Measurements from ENCODE around the gene TTLL10. TPM values are rescaled to one million over a fixed set of nuclear protein-coding genes. Genes with fewer than 3 reads are reported as not detected.

The TTLL10 gene
- total and polyA plus RNA-seq, 2 experiments from 2014 or later: 0.45 TPM; not detected in 1

DNA sequence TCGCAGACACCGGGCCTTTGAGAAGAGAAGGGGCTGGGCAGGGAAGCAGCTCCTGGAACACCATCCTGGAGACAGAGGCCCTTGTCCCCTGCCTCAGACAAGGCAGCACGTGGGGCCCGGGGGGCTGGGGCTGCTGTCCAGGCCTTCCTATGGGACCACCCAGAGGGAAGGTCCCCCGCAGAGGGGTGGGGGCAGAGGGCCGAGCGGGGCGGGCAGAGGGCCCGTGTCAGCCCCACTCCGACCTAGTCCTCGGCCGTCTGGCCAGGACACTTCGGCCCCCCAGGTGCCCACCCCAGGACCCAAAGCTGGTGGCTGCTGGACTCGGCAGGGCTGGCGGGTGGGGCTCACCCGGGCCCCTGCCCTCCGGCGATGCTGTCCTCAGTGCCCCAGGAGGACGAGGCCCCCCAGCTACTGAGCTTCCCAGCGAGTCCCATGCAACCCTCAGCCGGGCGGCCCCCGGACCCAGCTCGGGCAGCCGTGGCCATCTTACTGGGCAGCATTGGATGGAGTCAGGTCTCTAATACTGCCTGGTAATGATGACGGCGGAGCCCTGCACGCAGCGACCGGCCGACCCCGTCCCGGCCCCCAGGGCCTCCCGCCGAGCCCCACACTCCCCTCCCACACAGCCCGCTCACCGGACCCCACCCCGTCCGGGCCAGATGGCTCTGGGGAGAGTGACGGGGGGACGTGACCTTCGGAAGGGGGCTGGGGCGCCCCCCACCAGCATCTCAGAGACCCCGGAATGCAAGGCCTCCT, 6.9 kb upstream of the TTLL10 start:
- no peak overlapping the region for H3K27ac ChIP-seq (ENCODE audit: low read depth)
- no peak for ATAC-seq
- H3K4me1 Mint-ChIP-seq: peaks cover 20% of the 10 kb centered on the region

More for the DNA sequence above, 6.9 kb upstream of the TTLL10 start:
- H3K9me2 ChIP-seq (ENCODE audit: insufficient read depth): no peaks in the 10 kb centered on the region
- peaks cover 2% of the 10 kb centered on the region; the same call in 1 of the 3 replicates for H3K36me3 Mint-ChIP-seq (ENCODE audit: low read depth)
- no peaks in the 10 kb centered on the region for H3K27me3 ChIP-seq (ENCODE audit: insufficient read depth)
- TF ChIP-seq, protein P1, sequence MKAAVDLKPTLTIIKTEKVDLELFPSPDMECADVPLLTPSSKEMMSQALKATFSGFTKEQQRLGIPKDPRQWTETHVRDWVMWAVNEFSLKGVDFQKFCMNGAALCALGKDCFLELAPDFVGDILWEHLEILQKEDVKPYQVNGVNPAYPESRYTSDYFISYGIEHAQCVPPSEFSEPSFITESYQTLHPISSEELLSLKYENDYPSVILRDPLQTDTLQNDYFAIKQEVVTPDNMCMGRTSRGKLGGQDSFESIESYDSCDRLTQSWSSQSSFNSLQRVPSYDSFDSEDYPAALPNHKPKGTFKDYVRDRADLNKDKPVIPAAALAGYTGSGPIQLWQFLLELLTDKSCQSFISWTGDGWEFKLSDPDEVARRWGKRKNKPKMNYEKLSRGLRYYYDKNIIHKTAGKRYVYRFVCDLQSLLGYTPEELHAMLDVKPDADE (IDR thresholded peaks at IDR 0.05): no peak
- no peak for TF ChIP-seq STAT1 (IDR thresholded peaks at IDR 0.05; ENCODE audit: unreplicated experiment)
- no peak for TF ChIP-seq EZH2 (IDR thresholded peaks at IDR 0.05; ENCODE audit: low read depth, unreplicated experiment)
- no peak for TF ChIP-seq ZNF114 (CRISPR knock-in tag; IDR thresholded peaks at IDR 0.05)
- no peak for TF ChIP-seq POLR2AphosphoS5 (IDR thresholded peaks at IDR 0.05; ENCODE audit: low read depth)
- TF ChIP-seq, protein P2, sequence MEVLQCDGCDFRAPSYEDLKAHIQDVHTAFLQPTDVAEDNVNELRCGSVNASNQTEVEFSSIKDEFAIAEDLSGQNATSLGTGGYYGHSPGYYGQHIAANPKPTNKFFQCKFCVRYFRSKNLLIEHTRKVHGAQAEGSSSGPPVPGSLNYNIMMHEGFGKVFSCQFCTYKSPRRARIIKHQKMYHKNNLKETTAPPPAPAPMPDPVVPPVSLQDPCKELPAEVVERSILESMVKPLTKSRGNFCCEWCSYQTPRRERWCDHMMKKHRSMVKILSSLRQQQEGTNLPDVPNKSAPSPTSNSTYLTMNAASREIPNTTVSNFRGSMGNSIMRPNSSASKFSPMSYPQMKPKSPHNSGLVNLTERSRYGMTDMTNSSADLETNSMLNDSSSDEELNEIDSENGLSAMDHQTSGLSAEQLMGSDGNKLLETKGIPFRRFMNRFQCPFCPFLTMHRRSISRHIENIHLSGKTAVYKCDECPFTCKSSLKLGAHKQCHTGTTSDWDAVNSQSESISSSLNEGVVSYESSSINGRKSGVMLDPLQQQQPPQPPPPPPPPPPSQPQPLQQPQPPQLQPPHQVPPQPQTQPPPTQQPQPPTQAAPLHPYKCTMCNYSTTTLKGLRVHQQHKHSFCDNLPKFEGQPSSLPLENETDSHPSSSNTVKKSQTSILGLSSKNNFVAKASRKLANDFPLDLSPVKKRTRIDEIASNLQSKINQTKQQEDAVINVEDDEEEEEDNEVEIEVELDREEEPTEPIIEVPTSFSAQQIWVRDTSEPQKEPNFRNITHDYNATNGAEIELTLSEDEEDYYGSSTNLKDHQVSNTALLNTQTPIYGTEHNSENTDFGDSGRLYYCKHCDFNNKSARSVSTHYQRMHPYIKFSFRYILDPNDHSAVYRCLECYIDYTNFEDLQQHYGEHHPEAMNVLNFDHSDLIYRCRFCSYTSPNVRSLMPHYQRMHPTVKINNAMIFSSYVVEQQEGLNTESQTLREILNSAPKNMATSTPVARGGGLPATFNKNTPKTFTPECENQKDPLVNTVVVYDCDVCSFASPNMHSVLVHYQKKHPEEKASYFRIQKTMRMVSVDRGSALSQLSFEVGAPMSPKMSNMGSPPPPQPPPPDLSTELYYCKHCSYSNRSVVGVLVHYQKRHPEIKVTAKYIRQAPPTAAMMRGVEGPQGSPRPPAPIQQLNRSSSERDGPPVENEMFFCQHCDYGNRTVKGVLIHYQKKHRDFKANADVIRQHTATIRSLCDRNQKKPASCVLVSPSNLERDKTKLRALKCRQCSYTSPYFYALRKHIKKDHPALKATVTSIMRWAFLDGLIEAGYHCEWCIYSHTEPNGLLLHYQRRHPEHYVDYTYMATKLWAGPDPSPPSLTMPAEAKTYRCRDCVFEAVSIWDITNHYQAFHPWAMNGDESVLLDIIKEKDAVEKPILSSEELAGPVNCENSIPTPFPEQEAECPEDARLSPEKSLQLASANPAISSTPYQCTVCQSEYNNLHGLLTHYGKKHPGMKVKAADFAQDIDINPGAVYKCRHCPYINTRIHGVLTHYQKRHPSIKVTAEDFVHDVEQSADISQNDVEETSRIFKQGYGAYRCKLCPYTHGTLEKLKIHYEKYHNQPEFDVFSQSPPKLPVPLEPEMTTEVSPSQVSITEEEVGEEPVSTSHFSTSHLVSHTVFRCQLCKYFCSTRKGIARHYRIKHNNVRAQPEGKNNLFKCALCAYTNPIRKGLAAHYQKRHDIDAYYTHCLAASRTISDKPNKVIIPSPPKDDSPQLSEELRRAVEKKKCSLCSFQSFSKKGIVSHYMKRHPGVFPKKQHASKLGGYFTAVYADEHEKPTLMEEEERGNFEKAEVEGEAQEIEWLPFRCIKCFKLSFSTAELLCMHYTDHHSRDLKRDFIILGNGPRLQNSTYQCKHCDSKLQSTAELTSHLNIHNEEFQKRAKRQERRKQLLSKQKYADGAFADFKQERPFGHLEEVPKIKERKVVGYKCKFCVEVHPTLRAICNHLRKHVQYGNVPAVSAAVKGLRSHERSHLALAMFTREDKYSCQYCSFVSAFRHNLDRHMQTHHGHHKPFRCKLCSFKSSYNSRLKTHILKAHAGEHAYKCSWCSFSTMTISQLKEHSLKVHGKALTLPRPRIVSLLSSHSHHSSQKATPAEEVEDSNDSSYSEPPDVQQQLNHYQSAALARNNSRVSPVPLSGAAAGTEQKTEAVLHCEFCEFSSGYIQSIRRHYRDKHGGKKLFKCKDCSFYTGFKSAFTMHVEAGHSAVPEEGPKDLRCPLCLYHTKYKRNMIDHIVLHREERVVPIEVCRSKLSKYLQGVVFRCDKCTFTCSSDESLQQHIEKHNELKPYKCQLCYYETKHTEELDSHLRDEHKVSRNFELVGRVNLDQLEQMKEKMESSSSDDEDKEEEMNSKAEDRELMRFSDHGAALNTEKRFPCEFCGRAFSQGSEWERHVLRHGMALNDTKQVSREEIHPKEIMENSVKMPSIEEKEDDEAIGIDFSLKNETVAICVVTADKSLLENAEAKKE (CRISPR knock-in tag; IDR thresholded peaks at IDR 0.05): no peak
- TF ChIP-seq EZH2phosphoT487 (IDR thresholded peaks at IDR 0.05; ENCODE audit: unreplicated experiment): no peak
- TF ChIP-seq NANOG (IDR thresholded peaks at IDR 0.05; ENCODE audit: borderline replicate concordance): no peak
- TF ChIP-seq ZNF331 (CRISPR knock-in tag; IDR thresholded peaks at IDR 0.05; ENCODE audit: low read depth): no peak
- TF ChIP-seq JUNB (IDR thresholded peaks at IDR 0.05; ENCODE audit: unreplicated experiment): no peak
- TF ChIP-seq, protein P3, sequence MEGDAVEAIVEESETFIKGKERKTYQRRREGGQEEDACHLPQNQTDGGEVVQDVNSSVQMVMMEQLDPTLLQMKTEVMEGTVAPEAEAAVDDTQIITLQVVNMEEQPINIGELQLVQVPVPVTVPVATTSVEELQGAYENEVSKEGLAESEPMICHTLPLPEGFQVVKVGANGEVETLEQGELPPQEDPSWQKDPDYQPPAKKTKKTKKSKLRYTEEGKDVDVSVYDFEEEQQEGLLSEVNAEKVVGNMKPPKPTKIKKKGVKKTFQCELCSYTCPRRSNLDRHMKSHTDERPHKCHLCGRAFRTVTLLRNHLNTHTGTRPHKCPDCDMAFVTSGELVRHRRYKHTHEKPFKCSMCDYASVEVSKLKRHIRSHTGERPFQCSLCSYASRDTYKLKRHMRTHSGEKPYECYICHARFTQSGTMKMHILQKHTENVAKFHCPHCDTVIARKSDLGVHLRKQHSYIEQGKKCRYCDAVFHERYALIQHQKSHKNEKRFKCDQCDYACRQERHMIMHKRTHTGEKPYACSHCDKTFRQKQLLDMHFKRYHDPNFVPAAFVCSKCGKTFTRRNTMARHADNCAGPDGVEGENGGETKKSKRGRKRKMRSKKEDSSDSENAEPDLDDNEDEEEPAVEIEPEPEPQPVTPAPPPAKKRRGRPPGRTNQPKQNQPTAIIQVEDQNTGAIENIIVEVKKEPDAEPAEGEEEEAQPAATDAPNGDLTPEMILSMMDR (conservative IDR thresholded peaks at IDR 0.05; ENCODE audit: low read depth in 2 of 2): no peak
- TF ChIP-seq, protein P4, sequence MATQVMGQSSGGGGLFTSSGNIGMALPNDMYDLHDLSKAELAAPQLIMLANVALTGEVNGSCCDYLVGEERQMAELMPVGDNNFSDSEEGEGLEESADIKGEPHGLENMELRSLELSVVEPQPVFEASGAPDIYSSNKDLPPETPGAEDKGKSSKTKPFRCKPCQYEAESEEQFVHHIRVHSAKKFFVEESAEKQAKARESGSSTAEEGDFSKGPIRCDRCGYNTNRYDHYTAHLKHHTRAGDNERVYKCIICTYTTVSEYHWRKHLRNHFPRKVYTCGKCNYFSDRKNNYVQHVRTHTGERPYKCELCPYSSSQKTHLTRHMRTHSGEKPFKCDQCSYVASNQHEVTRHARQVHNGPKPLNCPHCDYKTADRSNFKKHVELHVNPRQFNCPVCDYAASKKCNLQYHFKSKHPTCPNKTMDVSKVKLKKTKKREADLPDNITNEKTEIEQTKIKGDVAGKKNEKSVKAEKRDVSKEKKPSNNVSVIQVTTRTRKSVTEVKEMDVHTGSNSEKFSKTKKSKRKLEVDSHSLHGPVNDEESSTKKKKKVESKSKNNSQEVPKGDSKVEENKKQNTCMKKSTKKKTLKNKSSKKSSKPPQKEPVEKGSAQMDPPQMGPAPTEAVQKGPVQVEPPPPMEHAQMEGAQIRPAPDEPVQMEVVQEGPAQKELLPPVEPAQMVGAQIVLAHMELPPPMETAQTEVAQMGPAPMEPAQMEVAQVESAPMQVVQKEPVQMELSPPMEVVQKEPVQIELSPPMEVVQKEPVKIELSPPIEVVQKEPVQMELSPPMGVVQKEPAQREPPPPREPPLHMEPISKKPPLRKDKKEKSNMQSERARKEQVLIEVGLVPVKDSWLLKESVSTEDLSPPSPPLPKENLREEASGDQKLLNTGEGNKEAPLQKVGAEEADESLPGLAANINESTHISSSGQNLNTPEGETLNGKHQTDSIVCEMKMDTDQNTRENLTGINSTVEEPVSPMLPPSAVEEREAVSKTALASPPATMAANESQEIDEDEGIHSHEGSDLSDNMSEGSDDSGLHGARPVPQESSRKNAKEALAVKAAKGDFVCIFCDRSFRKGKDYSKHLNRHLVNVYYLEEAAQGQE (IDR thresholded peaks at IDR 0.05; ENCODE audit: unreplicated experiment): no peak
- TF ChIP-seq CREB1 (CRISPR knock-in tag; IDR thresholded peaks at IDR 0.05; ENCODE audit: low read depth): no peak
- H2AFZ ChIP-seq: no peak overlapping the region
- H3K4me2 ChIP-seq: no peak overlapping the region
- H3K4me3 ChIP-seq: no peak overlapping the region
- H3F3A ChIP-seq (replicated peaks; ENCODE audit: low read depth): 0 out of 2 replicates have a peak, but pooled peaks cover 11% of the 10 kb centered on the region
- no peak overlapping the region for H3K27ac Mint-ChIP-seq
- H3K4me3 Mint-ChIP-seq: no peak overlapping the region
- no peak for DNase-seq (ENCODE audit: low spot score)
- no peaks in the 10 kb centered on the region for H3K36me3 ChIP-seq (ENCODE audit: insufficient read depth)
- H4K20me1 ChIP-seq (replicated peaks; ENCODE audit: insufficient read depth): no peaks in the 10 kb centered on the region
- H3K4me1 ChIP-seq (ENCODE audit: insufficient read depth): peaks cover 14% of the 10 kb centered on the region; the same call in 1 of the 2 replicates
- no peaks in the 10 kb centered on the region for H3K9me3 Mint-ChIP-seq
- peaks cover 11% of the 10 kb centered on the region; the same call in 1 of the 2 replicates for H3K79me2 ChIP-seq (replicated peaks; ENCODE audit: insufficient read depth)
- peaks cover 22% of the 10 kb centered on the region for H3K27me3 Mint-ChIP-seq (ENCODE audit: insufficient read depth, low read depth, poor library complexity)

Measured in GM23338 (cell line).